ENCODE measurements around the gene KCP.

The KCP gene

GRCh38 chr7:128860158-128861073, 50.1 kb downstream of the KCP start:
- DNase-seq, result no peak

GRCh38 chr7:128859232-128860157, 51.0 kb downstream of the KCP start:
- DNase-seq, result no peak

- no peak for DNase-seq
Observed at GRCh38 chr7:128858380-128859231, 51.9 kb downstream of the KCP start.

- DNase-seq, result no peak
Observed at GRCh38 chr7:128856001-128856718, 54.3 kb downstream of the KCP start.

GRCh38 chr7:128855559-128855958, 55.0 kb downstream of the KCP start:
- DNase-seq, result no peak

- no peak for DNase-seq
Observed at GRCh38 chr7:128854396-128854795, 56.1 kb downstream of the KCP start.

- no peak for DNase-seq
Observed at GRCh38 chr7:128853799-128854198, 56.7 kb downstream of the KCP start.

- no peak for DNase-seq
Observed at GRCh38 chr7:128852537-128853254, 57.8 kb downstream of the KCP start.

- no peak for DNase-seq
Observed at GRCh38 chr7:128849804-128850490, 60.6 kb downstream of the KCP start.

GRCh38 chr7:128849156-128849515, 61.4 kb downstream of the KCP start:
- DNase-seq, result no peak

GRCh38 chr7:128848289-128849155, 62.0 kb downstream of the KCP start:
- no peak for DNase-seq

GRCh38 chr7:128847721-128848211, 62.7 kb downstream of the KCP start:
- DNase-seq, result no peak

GRCh38 chr7:128846781-128847444, 63.6 kb downstream of the KCP start:
- DNase-seq, result no peak

GRCh38 chr7:128845987-128846386, 64.5 kb downstream of the KCP start:
- no peak for DNase-seq

- DNase-seq, result no peak
Observed at GRCh38 chr7:128845475-128845874, 65.0 kb downstream of the KCP start.

GRCh38 chr7:128844777-128845311, 65.7 kb downstream of the KCP start:
- DNase-seq, result no peak

GRCh38 chr7:128843938-128844621, 66.4 kb downstream of the KCP start:
- DNase-seq, result no peak

All from amygdala (tissue), 56 donors.